Loucy (cell line): ENCODE measurements around the gene SRPX2.

Experiments
- CTCF ChIP-seq: fragments of 200-600 bp; sonication (generic); conservative IDR thresholded peaks from 2 replicates; pipeline ENCODE4 v1.5.1; 2014; ENCODE audit warnings: mild to moderate bottlenecking, antibody characterized with exemption, low read length
- EZH2phosphoT487 ChIP-seq: fragments of 200-600 bp; IDR thresholded peaks from 2 replicates; pipeline ENCODE4 v1.6.1; 2018; ENCODE audit warnings: antibody characterized with exemption, mild to moderate bottlenecking, moderate library complexity, borderline replicate concordance

DNA sequence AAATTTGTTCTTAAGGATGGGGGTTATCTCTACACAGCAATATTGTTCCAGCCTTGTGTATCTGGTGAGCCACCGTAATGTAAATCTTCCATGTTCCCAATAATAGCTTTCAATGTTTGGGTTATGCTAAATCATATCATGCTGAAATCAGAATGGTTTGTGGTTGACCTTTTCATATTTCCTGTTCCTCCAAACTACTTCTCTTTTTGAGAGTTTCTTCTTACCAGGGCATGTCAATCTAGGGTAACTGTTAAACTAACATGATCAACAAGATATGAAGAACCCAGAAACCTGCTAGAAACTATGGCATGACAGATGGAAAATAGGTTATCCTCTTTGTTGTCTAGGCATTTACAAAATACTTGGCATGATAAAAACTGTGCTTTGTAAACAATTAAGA lies 37.2 kb upstream of the SRPX2 start:
- TF ChIP-seq CTCF = no peak
- TF ChIP-seq EZH2phosphoT487 = no peak
